Epithelial cell of proximal tubule (primary cell): Measurements from ENCODE around the gene KLHL34. TPM values are rescaled to one million over a fixed set of nuclear protein-coding genes. Genes with fewer than 3 reads are reported as not detected.

Source experiments
- DNase-seq: peaks from one replicate; pipeline ENCODE4 v3.0.0-alpha.2; 2011; ENCODE audit warnings: low read depth
- H3K4me3 ChIP-seq: 2 replicates; pipeline ENCODE4 v1.5.1; 2011; ENCODE audit warnings: low read depth, mild to moderate bottlenecking, low read length
- CTCF ChIP-seq: conservative IDR thresholded peaks from 2 replicates; pipeline ENCODE4 v1.5.1; 2012; ENCODE audit warnings: low read depth, mild to moderate bottlenecking, low read length
- total RNA-seq: library from RNA; depleted of rRNA; stranded (reverse); fragments of >200 nt; gene quantifications from 2 replicates; pipeline ENCODE4 v1.2.3, GENCODE V29; 2015

The KLHL34 gene
- total RNA-seq, 1 donor from 2014 or later: 0.12 TPM

DNA sequence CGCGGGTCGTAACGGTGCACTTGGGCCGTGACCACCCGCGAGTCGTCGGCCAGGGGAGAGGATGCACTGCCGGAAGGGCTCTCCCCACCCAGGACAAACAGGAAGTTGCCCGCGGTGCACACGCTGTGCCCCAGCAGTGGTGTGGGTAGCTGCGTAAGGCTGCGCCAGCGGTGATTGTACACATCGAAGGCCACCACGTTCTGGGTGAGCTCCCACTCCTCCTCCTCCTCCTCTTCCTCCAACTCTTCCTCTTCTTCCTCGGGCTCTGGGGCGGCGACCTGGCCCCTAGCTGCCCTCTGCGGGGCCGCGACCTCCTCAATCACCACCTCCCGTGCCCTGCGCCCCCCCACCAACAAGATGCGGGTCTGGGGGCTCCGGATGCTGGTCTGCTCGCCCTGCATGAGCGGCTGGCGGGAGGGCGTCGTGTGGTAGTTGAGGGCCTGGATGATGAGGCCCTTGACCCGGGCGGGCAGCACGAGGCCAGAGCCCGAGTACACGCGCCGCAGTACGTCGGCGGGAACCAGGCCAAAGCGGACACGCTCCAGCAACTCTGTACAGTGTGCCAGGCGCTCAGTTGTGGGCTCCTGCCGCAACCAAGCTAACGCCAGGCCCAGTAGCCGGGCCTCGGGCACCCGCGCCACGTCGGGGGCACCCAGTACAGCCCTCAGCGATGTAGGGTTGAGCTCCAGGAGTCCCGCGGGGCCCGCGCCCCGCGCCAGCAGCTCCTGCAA is 1.4 kb downstream of the KLHL34 start:
- TF ChIP-seq CTCF: no peak
- no peak for DNase-seq
- H3K4me3 ChIP-seq: no peak overlapping the region

- DNase-seq: no peak
- TF ChIP-seq CTCF: no peak
- no peak overlapping the region for H3K4me3 ChIP-seq
Observed at GRCh38 chrX:21655901-21656586, 2.1 kb downstream of the KLHL34 start.

- no peak overlapping the region for H3K4me3 ChIP-seq
- no peak for TF ChIP-seq CTCF
- DNase-seq: no peak
Observed at GRCh38 chrX:21645886-21646285, 12.2 kb downstream of the KLHL34 start.

DNA sequence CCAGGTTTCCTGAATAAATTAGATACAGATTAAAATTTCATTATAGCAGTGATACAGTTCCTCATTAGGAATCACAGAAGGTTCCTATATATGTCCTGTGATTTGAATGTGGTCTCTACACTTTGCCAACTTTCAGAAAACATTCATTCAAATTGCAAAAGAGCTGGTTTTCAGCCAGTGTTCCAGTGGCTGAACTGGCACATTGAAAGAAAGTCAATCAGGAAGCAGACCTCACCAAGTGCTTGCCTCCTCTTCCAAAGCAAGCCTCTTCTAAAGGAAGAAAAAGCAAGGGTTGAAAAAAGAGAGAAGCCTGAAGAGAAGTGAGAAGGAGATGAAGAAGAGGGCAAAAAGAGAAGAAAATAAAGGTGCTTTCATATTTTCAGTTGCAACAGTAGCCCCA is 12.7 kb downstream of the KLHL34 start:
- no peak overlapping the region for H3K4me3 ChIP-seq
- TF ChIP-seq CTCF: no peak

DNA sequence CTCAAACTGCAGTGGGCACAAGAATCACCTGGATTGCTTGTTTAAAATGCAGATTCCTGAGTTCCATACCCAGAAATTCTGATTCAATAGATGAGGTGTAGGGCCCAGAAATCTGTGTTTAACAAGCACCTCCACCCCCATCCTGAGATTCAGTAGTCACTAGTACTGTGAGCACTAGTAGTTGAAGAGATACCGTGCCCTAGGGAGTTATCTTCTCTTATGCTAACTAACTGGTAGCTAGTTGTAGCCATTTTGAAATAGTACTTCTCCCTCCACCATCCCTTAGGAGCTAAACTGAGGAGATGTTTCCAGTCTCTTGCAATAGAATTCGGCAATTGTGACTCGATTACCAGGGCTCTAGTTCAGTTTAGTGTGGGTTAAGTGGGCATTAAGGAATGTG is 18.4 kb downstream of the KLHL34 start:
- no peak for DNase-seq
- no peak overlapping the region for H3K4me3 ChIP-seq
- TF ChIP-seq CTCF: no peak

More for the DNA sequence above, 12.7 kb downstream of the KLHL34 start:
- DNase-seq: no peak

- TF ChIP-seq CTCF: no peak
- DNase-seq: peak; percentile 46
- no peak overlapping the region for H3K4me3 ChIP-seq
Observed at GRCh38 chrX:21638311-21638710, 19.8 kb downstream of the KLHL34 start.
